T-helper 17 cell (primary cell): Measurements from ENCODE around the gene MPV17. TPM values are rescaled to one million over a fixed set of nuclear protein-coding genes. Genes with fewer than 3 reads are reported as not detected.

Experiments used
- ATAC-seq: fragments of 150-1000 bp; cut with Tn5 transposase; 2 replicates; pipeline ENCODE4 v1.10.0; 2021; ENCODE audit warnings: mild to moderate bottlenecking, moderate library complexity
- DNase-seq, 3 donors: peaks; one replicate each; pipeline versions ENCODE4 v3.0.0 to v3.0.0-alpha.2; 2020 to 2021
- H3K9me3 ChIP-seq: one replicate; pipeline ENCODE4 v1.7.0; 2013; ENCODE audit warnings: low read length, mild to moderate bottlenecking; ENCODE audit not compliant: control insufficient read depth, poor library complexity, severe bottlenecking
- H3K27ac Mint-ChIP-seq: one replicate; pipeline ENCODE4 v1.8.0; 2022; ENCODE audit warnings: mild to moderate bottlenecking, moderate library complexity, mixed read lengths
- H3K27me3 Mint-ChIP-seq: one replicate; pipeline ENCODE4 v1.8.0; 2022; ENCODE audit warnings: mixed read lengths
- H3K36me3 Mint-ChIP-seq: one replicate; pipeline ENCODE4 v1.8.0; 2022; ENCODE audit warnings: low read depth, mixed read lengths
- H3K4me1 Mint-ChIP-seq: one replicate; pipeline ENCODE4 v1.8.0; 2022; ENCODE audit warnings: mild to moderate bottlenecking, mixed read lengths
- H3K4me3 Mint-ChIP-seq: one replicate; pipeline ENCODE4 v1.8.0; 2022; ENCODE audit warnings: mild to moderate bottlenecking, moderate library complexity, mixed read lengths
- total RNA-seq, 4 donors: library from RNA in 2 of 4; stranded (reverse) in 2 of 4; gene quantifications; one replicate each; pipeline ENCODE4 v1.2.3 and lab custom pipeline; 2022 to 2026

Gene MPV17, protein sequence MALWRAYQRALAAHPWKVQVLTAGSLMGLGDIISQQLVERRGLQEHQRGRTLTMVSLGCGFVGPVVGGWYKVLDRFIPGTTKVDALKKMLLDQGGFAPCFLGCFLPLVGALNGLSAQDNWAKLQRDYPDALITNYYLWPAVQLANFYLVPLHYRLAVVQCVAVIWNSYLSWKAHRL
- total RNA-seq, result 10 to 100 TPM; 46.5 to 48.6 TPM
- total RNA-seq (lab: John Stamatoyannopoulos, UW), result 18.6 to 32.4 reads per million in 2 donors

DNA sequence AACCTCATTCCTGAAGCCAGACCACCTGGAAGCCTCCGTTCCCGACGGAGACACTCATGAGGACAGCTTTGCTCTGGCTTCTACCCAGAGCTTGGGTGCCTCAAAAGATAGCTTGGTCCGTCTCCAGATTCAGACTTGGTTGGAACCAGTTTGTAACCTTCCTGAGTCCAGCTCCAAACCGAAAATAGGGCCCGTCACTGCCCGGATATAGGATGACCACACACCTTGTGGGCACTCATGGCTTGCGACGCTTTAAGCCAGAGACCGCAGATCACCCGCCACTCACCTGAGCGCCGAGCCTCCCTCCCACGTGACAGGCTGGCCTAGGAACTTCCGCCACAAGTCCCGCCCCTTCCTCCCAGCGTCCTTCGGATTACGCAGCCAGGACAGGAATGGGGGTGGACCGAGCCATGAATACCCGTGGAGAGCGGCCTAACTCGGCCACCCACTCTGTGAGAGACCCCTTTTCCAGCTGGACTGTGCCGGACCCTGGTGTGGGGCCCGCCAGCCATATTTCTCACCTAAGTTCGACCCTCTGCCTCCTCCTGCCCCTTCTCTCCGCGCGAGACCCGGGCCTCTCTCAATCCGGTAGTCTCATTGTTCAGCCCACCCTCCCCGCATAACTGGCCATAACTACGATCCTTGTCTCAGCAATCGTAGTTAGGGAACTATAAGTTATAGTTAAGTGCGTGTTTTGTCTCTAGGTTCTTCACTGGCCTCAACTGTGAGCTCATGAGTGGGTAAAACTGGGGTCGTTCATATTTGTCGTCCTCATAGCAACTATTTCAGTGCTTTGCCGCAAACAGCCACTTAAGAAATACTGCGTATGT, at the start of gene MPV17:
Gene MPV17 (minus strand): TSS at position 332 of the 830 bp plus-strand sequence. CDS start 580 bp downstream, outside the sequence.
- DNase-seq (peak; percentile 73 to 77 (median 73)), ATAC-seq (peak; percentile 98)
- Mint-ChIP-seq H3K4me3 (peak within 1 kb of the TSS; percentile 98), H3K27me3 (no peaks in the 10 kb centered on the region), H3K4me1 (peaks cover 20% of the 10 kb centered on the region), H3K36me3 (peaks cover 8% of the 10 kb centered on the region), H3K27ac (peak within 1 kb of the TSS; percentile 99)
- no peaks in the 10 kb centered on the region for H3K9me3 ChIP-seq

DNA sequence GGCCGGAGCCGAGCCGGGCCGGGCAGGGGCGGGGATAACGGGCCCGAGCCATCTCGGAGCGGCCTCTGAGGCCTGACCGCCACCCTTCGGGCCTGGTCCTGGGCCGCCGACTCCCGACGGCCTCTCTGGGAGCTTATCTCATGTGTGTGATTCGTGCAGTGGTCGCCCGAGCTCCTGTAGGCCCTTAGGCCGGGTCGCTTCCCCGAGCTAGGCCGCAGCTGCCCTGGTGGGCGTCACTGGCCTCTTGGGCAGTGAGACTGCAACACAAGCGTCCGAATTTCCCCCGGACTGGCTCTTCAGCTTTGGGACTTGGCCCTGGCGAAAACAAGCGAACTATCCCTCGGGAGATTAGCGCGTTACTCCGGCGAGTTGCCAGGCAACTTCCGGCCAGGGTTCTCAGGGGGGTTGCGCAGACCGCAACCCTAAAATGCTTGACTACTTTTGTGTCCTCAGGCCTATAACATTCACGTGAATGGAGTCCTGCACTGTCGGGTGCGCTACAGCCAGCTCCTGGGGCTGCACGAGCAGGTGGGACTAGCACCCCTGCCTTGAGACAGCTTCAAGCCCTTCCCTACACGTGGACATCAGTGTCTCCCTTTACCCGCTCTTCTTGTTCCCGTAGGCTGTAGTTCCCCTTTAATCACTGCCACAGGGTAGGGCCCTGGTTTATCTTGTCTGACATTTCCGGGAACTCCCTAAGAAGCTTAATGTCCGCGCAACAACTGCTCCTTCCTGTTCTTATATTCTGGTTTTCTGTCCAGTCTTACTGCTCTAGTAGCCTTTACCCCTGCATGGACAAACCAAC, 48.1 kb upstream of the MPV17 start:
- Mint-ChIP-seq H3K36me3 (peaks cover 2% of the 10 kb centered on the region), H3K27ac (peak overlapping the region; percentile 94), H3K4me3 (peak overlapping the region; percentile 95), H3K4me1 (peaks cover 29% of the 10 kb centered on the region), H3K27me3 (no peaks in the 10 kb centered on the region)
- H3K9me3 ChIP-seq, result no peaks in the 10 kb centered on the region
- peak in 1 of 3 donors; percentile 9 for DNase-seq
- ATAC-seq, result peak; percentile 7

DNA sequence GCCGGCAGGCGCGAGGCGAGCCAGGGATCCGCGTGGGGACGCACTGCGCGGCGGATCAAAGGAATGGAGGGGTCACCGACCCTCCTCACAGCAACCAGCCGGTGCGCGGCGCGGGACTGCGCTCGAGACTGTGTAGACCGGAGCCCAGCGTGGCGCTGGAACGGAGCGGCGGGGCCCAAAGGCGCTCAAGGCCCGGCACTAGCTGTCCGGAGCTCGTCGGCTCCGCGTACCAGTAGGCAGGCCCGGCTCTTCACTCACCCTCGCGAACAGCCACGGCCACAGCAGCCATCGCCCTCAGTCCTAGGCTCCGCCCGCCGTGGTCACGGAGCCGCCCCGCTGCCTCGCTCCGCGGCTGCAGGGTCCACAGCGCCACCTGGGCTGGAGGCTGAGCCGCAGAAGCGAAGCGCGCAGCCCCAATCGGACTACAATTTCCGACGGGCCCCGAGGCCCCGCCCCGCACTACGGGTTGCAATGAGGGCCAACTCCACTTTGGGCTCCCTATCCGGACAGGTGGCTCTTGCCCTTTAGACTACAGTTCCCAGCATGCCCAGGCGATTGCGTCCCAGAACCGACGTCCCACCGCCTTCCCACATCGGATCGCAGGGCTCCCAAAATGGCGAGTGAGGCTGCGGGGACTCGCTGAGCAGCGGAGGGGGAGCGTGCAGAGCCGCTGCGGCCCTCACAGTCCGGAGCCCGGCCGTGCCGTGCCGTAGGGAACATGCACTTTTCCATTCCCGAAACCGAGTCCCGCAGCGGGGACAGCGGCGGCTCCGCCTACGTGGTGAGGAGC, 47.3 kb upstream of the MPV17 start, which contains the start of the genes EIF2B4 and SNX17:
Gene EIF2B4 (minus strand): TSS at position 313 of the 790 bp plus-strand sequence. CDS start 24 bp downstream, at position 289.
Gene SNX17 (plus strand): TSS at position 591 of the 790 bp plus-strand sequence. CDS start 128 bp downstream, at position 719.
- H3K36me3 Mint-ChIP-seq, result peaks cover 2% of the 10 kb centered on the region
- H3K27ac Mint-ChIP-seq, result peak within 1 kb of the TSS; percentile 94
- peaks cover 29% of the 10 kb centered on the region for H3K4me1 Mint-ChIP-seq
- H3K4me3 Mint-ChIP-seq, result peak within 1 kb of the TSS; percentile 95
- ATAC-seq (peak; percentile 93), DNase-seq (peak; percentile 97 to 99 (median 99))
- no peaks in the 10 kb centered on the region for H3K27me3 Mint-ChIP-seq
- H3K9me3 ChIP-seq, result no peaks in the 10 kb centered on the region

DNA sequence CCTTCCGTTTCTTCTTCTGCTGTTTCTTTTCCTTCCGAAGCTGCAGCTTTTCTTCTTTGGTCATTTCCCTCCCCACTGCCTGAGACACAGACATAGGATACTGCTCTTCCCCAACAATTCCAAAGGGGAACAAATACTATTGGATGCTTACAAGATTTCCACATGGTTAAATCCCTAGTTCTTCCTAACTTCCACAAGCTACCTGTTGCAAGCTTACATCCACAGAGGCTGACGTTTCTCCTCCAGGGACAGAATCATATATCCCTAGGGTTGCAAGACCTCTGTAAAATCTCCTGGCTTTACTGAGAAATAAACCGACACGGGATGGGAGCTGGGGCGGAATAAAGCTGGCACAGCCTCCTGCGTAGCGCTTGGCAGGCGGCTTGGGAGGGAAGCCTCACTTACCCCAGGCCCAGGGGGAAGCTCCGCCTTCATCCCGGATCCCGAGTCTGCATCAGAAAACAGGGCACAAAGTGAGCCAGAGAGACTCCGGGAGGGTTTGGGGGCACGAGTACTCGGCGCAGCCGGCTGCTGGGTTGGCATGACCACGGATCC, 46.7 kb upstream of the MPV17 start:
- Mint-ChIP-seq H3K27me3 (no peaks in the 10 kb centered on the region), H3K36me3 (peaks cover 2% of the 10 kb centered on the region), H3K4me1 (peaks cover 29% of the 10 kb centered on the region), H3K27ac (peak overlapping the region; percentile 94), H3K4me3 (peak overlapping the region; percentile 95)
- no peak for ATAC-seq
- no peaks in the 10 kb centered on the region for H3K9me3 ChIP-seq
- no peak for DNase-seq

DNA sequence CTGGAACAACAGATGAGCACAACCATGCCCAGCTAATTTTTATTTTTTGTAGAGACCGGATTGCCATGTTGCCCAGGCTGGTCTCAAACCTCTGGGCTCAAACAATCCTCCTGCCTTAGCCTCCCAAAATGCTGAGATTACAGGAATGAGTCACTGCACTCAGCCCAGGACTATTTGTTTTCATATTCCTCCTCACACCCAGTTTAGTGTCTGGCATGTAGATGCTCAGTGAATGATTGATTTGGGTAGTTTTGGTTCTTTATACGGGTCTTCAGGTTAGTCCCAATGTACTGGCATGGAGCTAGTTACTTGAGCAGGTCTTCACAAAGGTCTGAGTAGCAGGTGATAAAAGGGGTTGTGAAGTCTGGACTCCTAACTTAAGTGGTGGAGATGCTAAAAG, 41.0 kb upstream of the MPV17 start:
- Mint-ChIP-seq H3K4me1 (peaks cover 4% of the 10 kb centered on the region), H3K27me3 (no peaks in the 10 kb centered on the region), H3K4me3 (no peak overlapping the region), H3K36me3 (no peaks in the 10 kb centered on the region), H3K27ac (no peak overlapping the region)
- no peak for ATAC-seq
- H3K9me3 ChIP-seq, result no peaks in the 10 kb centered on the region
- no peak for DNase-seq

DNA sequence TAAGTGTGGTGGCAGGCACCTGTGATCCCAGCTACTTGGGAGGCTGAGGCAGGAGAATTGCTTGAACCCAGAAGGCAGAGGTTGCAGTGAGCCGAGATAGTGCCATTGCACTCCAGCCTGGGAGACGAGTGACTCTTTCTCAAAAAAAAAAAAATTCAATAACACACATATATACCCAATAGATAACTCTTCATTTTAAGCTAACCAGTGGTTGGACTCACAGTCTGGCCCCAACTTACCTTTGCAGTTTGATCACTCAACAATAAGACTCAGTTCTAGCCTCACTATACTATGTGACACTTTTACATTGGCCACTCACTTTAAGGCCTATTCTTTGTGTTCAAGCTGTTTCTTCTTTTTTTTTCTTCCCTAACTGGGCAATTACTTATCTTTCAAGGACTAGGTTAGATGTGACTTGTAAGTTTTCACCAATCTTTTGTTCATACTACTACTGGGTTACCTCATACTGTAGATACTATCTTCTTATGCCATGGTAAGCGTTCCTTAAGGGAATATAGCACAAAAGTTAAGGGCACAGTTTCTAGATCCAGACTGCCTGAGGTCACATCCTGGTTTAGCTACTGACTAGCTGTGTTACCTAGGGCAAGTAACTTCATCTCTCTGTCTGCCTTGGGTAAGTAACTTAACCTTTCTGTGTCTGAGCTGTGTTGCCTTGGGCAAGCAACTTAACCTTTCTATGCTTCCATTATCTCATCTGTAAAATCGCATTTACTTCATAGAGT, 40.0 kb upstream of the MPV17 start:
- no peaks in the 10 kb centered on the region for H3K27me3 Mint-ChIP-seq
- H3K27ac Mint-ChIP-seq, result no peak overlapping the region
- no peaks in the 10 kb centered on the region for H3K36me3 Mint-ChIP-seq
- H3K9me3 ChIP-seq, result no peaks in the 10 kb centered on the region
- ATAC-seq (no peak), DNase-seq (no peak)
- no peak overlapping the region for H3K4me3 Mint-ChIP-seq
- H3K4me1 Mint-ChIP-seq, result peaks cover 4% of the 10 kb centered on the region

DNA sequence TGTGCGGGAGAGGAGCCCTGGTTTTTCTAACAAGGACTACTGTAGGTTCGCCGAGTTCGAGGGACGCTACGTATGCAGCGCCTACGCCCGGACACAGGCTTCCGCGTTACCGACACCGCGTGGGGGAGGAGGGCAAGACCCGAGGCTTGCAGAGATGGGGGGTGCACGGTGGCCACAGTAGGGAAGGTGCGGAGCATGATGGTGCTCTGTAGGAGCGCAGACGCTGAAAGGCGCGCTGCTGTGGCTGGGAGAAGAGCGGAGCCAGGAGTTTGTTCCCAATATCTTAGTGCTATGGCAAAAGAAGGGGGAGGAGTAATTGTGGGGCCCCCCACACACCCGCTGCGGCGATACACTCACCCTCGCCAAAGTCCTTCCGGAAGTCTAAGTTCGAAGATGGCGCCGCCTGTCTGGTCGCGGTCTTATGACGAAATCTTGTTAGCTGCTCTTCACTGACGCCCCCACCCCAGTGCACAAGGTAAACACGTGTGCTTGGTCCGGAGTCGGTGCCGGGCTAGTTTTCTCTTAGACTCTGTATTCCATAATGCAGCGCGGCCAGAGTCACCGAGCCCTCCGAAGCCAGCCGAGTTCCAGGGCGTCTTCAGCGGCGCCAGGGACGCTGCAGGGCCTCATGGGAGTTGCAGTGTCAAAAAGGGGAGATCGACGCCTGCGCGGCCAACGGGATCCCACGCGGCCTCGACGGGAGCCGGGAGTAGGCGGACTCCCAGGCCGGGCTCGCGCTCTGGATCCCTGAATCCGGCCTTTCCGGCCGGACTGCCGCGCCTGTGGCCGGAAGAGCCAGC, 33.7 kb upstream of the MPV17 start, which contains the start of gene GTF3C2:
Gene GTF3C2 (minus strand): TSS at position 383 of the 800 bp plus-strand sequence. CDS start 13,210 bp downstream, outside the sequence.
- Mint-ChIP-seq H3K36me3 (peaks cover 4% of the 10 kb centered on the region), H3K27ac (peak within 1 kb of the TSS; percentile 100), H3K4me3 (peak within 1 kb of the TSS; percentile 99), H3K4me1 (peaks cover 31% of the 10 kb centered on the region), H3K27me3 (no peaks in the 10 kb centered on the region)
- peak; percentile 85 for ATAC-seq
- DNase-seq, result peak; percentile 79 to 84 (median 80)
- H3K9me3 ChIP-seq, result no peaks in the 10 kb centered on the region

DNA sequence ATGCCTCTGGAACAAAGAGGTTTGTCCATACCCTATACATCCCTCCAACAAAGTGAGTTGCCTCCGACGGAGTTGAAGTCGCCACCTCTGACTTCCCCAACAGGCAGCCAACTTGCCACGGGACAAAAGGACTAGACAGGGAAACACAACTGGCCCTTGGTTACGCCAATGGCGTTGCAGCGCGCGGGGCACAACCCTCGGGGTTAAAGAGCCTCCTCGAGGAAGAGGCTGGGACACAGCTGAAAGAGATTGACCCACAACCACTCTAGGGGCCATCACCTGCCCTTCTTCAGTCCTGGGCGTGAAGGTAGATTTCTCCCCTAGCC, 33.1 kb upstream of the MPV17 start:
- peaks cover 34% of the 10 kb centered on the region for H3K4me1 Mint-ChIP-seq
- peak; percentile 26 to 37 (median 34) for DNase-seq

DNA sequence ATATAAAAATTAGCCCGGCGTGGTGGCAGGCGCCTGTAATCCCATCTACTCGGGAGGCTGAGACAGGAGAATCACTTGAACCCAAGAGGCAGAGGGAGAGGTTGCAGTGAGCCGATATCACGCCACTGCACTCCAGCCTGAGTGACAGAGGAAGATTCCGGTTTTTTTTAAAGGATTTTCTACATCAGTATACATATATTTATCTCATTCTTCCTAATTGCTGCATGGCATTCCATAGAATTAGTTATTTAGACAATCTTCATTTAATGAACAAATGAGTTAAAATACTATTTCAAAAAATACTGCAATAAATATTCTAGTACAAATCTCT, 31.7 kb upstream of the MPV17 start:
- DNase-seq (no peak), ATAC-seq (no peak)
- Mint-ChIP-seq H3K27ac (peak overlapping the region; percentile 100), H3K27me3 (no peaks in the 10 kb centered on the region), H3K4me1 (peaks cover 37% of the 10 kb centered on the region), H3K4me3 (no peak overlapping the region), H3K36me3 (peaks cover 4% of the 10 kb centered on the region)
- no peaks in the 10 kb centered on the region for H3K9me3 ChIP-seq

More for the DNA sequence above, 33.1 kb upstream of the MPV17 start:
- H3K27ac Mint-ChIP-seq, result peak overlapping the region; percentile 100
- peaks cover 4% of the 10 kb centered on the region for H3K36me3 Mint-ChIP-seq
- peak; percentile 22 for ATAC-seq
- H3K9me3 ChIP-seq, result no peaks in the 10 kb centered on the region
- H3K4me3 Mint-ChIP-seq, result peak overlapping the region; percentile 99
- no peaks in the 10 kb centered on the region for H3K27me3 Mint-ChIP-seq

DNA sequence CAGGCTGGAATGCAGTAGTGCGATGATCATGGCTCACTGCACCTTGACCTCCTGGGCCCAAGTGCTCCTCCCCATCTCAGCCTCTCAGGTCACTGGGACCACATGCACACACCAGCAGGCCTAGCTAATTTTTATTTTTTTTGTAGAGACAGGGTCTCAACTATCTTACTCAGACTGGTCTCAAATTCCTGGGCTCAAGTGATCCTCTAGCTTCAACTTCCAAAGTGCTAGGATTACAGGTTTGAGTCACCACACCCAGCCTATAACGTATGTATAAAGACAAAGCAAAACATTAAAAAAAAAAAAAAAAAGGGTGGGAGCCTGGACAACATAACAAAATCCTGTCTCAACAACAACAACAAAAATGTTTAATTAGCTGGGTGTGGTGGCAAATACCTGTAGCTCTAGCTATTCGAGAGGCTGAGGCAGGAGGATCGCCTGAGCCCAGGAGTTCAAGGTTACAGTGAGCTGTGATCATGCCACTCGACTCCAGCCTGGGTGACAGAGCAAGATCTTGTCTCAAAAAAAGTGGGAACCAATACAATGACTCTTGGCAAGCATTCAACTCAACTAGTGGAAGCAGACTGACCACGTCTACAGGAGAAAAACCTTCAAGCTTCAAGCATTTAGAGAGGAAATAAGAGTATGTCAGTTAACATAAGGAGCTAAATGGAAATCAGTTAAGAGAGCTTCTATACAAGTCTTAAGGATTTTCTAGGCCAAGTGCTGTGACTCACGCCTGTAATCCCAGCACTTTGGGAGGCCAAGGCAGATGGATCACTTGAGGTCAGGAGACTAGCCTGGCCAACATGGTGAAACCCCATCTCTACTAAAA, 31.1 kb upstream of the MPV17 start:
- peak overlapping the region; percentile 100 for H3K27ac Mint-ChIP-seq
- H3K9me3 ChIP-seq, result no peaks in the 10 kb centered on the region
- ATAC-seq, result no peak
- H3K27me3 Mint-ChIP-seq, result no peaks in the 10 kb centered on the region
- peaks cover 39% of the 10 kb centered on the region for H3K4me1 Mint-ChIP-seq
- no peak for DNase-seq
- H3K36me3 Mint-ChIP-seq, result peaks cover 4% of the 10 kb centered on the region
- no peak overlapping the region for H3K4me3 Mint-ChIP-seq
